Activated CD4-positive, alpha-beta memory T cell treated with anti-CD3 and anti-CD28 coated beads, Interleukin-2, amount 10 ng/mL, durations not matched to agents 7 days and 5 days (primary cell): ENCODE measurements around the gene UBXN2A. TPM values are rescaled to one million over a fixed set of nuclear protein-coding genes. Genes with fewer than 3 reads are reported as not detected.
A peak's percentile ranks its signal among the peaks of the same experiment; 100 is the strongest.

Experiments
- CTCF ChIA-PET: fragments of 350-600 bp; sonication (Branson Sonifier 250); formaldehyde crosslinking; loops from one replicate; lab custom pipeline; 2021; ENCODE audit warnings: antibody characterized with exemption, inconsistent platforms; lab: Charles Lee
- POLR2A ChIA-PET: fragments of 350-600 bp; sonication (Branson Sonifier 250); formaldehyde crosslinking; loops from one replicate; lab custom pipeline; 2021; ENCODE audit warnings: antibody characterized with exemption; lab: Charles Lee
- DNase-seq: peaks from one replicate; pipeline ENCODE4 v3.0.0-alpha.2; 2020
- H3K27ac Mint-ChIP-seq: one replicate; pipeline ENCODE4 v1.8.0; 2021; ENCODE audit warnings: mild to moderate bottlenecking, mixed read lengths
- H3K27me3 Mint-ChIP-seq: one replicate; pipeline ENCODE4 v1.8.0; 2021; ENCODE audit warnings: mixed read lengths
- H3K36me3 Mint-ChIP-seq: one replicate; pipeline ENCODE4 v1.8.0; 2021; ENCODE audit warnings: low read depth, mixed read lengths
- H3K4me1 Mint-ChIP-seq: one replicate; pipeline ENCODE4 v1.8.0; 2021; ENCODE audit warnings: mixed read lengths
- H3K4me3 Mint-ChIP-seq: one replicate; pipeline ENCODE4 v1.8.0; 2021; ENCODE audit warnings: mild to moderate bottlenecking, mixed read lengths
- H3K9me3 Mint-ChIP-seq: one replicate; pipeline ENCODE4 v1.8.0; 2021; ENCODE audit warnings: mixed read lengths
- total RNA-seq, 2 experiments: library from RNA; stranded (reverse); gene quantifications; one replicate each; pipeline ENCODE4 v1.2.3, GENCODE V29; 2021

Gene UBXN2A
- total RNA-seq, 2 experiments from 2014 or later, result 11.5 to 12.3 TPM

- peaks cover 6% of the 10 kb centered on the region for H3K36me3 Mint-ChIP-seq
- no peak for DNase-seq
- H3K27me3 Mint-ChIP-seq, result peaks cover 2% of the 10 kb centered on the region
- H3K9me3 Mint-ChIP-seq, result no peaks in the 10 kb centered on the region
- ChIA-PET CTCF (interaction anchor here (1.0 to 2.3 kb wide), 4 partner anchors 31 to 221 kb away, joined by 3 to 20 read pairs (median 3); partner anchors contain the start of genes ATAD2B and SF3B6), POLR2A (interaction anchor here (1.2 to 1.8 kb wide), 2 partner anchors 31 kb away, joined by 3 to 34 read pairs; partner anchors contain the start of gene SF3B6)
- H3K27ac Mint-ChIP-seq, result no peak overlapping the region
- peaks cover 41% of the 10 kb centered on the region for H3K4me1 Mint-ChIP-seq
- peak overlapping the region; percentile 96 for H3K4me3 Mint-ChIP-seq
Observed at GRCh38 chr2:24045511-24046508, 105.5 kb downstream of the UBXN2A start.

- Mint-ChIP-seq H3K9me3 (no peaks in the 10 kb centered on the region), H3K4me3 (peak overlapping the region; percentile 96), H3K27ac (no peak overlapping the region), H3K36me3 (peaks cover 6% of the 10 kb centered on the region), H3K4me1 (peaks cover 41% of the 10 kb centered on the region), H3K27me3 (peaks cover 2% of the 10 kb centered on the region)
- CTCF ChIA-PET, result interaction anchor here (1.0 to 2.3 kb wide), 4 partner anchors 14 to 222 kb away, joined by 3 to 20 read pairs (median 15); partner anchors contain the start of genes ATAD2B and TP53I3
- DNase-seq, result no peak
- POLR2A ChIA-PET, result interaction anchor here (1.3 to 3.3 kb wide), 8 partner anchors 17 to 222 kb away, joined by 3 to 35 read pairs (median 8); partner anchors contain the start of genes ATAD2B, SF3B6, TP53I3 and UBXN2A
Observed at GRCh38 chr2:24046599-24046929, 106.3 kb downstream of the UBXN2A start.

GRCh38 chr2:24046930-24047702 lies 106.9 kb downstream of the UBXN2A start, which contains the start of gene WDCP:
WDCP (minus strand) TSS chr2:24047391; CDS start chr2:24039494, 7,897 bp downstream.
- Mint-ChIP-seq H3K9me3 (no peaks in the 10 kb centered on the region), H3K27ac (peak within 1 kb of the TSS; percentile 85), H3K4me3 (peak within 1 kb of the TSS; percentile 96), H3K27me3 (peaks cover 2% of the 10 kb centered on the region), H3K36me3 (peaks cover 6% of the 10 kb centered on the region), H3K4me1 (peaks cover 41% of the 10 kb centered on the region)
- CTCF ChIA-PET, result interaction anchor here (0.5 to 2.3 kb wide), 8 partner anchors 14 to 222 kb away, joined by 3 to 20 read pairs (median 4); partner anchors contain the start of genes ATAD2B and TP53I3
- peak; percentile 96 for DNase-seq
- POLR2A ChIA-PET, result interaction anchor here (0.7 to 3.3 kb wide), 14 partner anchors 10 to 222 kb away, joined by 3 to 35 read pairs (median 4); partner anchors contain the start of genes ATAD2B, PFN4, SF3B6 and TP53I3

GRCh38 chr2:24047703-24048033 lies 107.4 kb downstream of the UBXN2A start:
- DNase-seq, result no peak
- Mint-ChIP-seq H3K4me3 (peak overlapping the region; percentile 96), H3K27me3 (peaks cover 2% of the 10 kb centered on the region), H3K36me3 (peaks cover 6% of the 10 kb centered on the region), H3K4me1 (peaks cover 41% of the 10 kb centered on the region), H3K27ac (peak overlapping the region; percentile 85), H3K9me3 (no peaks in the 10 kb centered on the region)
- CTCF ChIA-PET, result interaction anchor here (0.5 to 2.3 kb wide), 8 partner anchors 13 to 531 kb away, joined by 3 to 20 read pairs (median 4); partner anchors contain the start of genes ATAD2B and TP53I3
- POLR2A ChIA-PET, result interaction anchor here (0.7 to 3.3 kb wide), 13 partner anchors 9 to 223 kb away, joined by 3 to 35 read pairs (median 4); partner anchors contain the start of genes ATAD2B, SF3B6, TP53I3 and UBXN2A

- no peak for DNase-seq
- POLR2A ChIA-PET, result interaction anchor here (1.2 to 3.3 kb wide), 3 partner anchors 28 to 122 kb away, joined by 4 to 35 read pairs (median 14); partner anchors contain the start of genes ATAD2B, PFN4 and SF3B6
Observed at GRCh38 chr2:24048769-24049484, 108.7 kb downstream of the UBXN2A start.

GRCh38 chr2:24049485-24050021 lies 109.3 kb downstream of the UBXN2A start, which contains the start of gene FKBP1B:
FKBP1B (plus strand) TSS chr2:24049741; CDS start chr2:24049850, 109 bp downstream.
- ChIA-PET CTCF (interaction anchor here (0.6 to 2.6 kb wide), 5 partner anchors 10 to 122 kb away, joined by 3 to 14 read pairs (median 7); partner anchors contain the start of genes ATAD2B and TP53I3), POLR2A (interaction anchor here (0.7 to 3.3 kb wide), 5 partner anchors 27 to 123 kb away, joined by 3 to 35 read pairs (median 6); partner anchors contain the start of genes ATAD2B, PFN4 and SF3B6)
- Mint-ChIP-seq H3K9me3 (no peaks in the 10 kb centered on the region), H3K36me3 (peaks cover 3% of the 10 kb centered on the region), H3K4me1 (peaks cover 38% of the 10 kb centered on the region), H3K27ac (peak within 1 kb of the TSS; percentile 19), H3K4me3 (no peak within 1 kb of the TSS), H3K27me3 (peaks cover 2% of the 10 kb centered on the region)
- DNase-seq, result peak; percentile 74

More at GRCh38 chr2:24048769-24049484, 108.7 kb downstream of the UBXN2A start:
- peaks cover 2% of the 10 kb centered on the region for H3K27me3 Mint-ChIP-seq
- CTCF ChIA-PET, result interaction anchor here (0.6 to 1.3 kb wide), 4 partner anchors 30 to 122 kb away, joined by 3 to 7 read pairs (median 3); partner anchors contain the start of gene ATAD2B
- peaks cover 38% of the 10 kb centered on the region for H3K4me1 Mint-ChIP-seq
- peak overlapping the region; percentile 19 for H3K27ac Mint-ChIP-seq
- H3K36me3 Mint-ChIP-seq, result peaks cover 3% of the 10 kb centered on the region
- no peak overlapping the region for H3K4me3 Mint-ChIP-seq
- H3K9me3 Mint-ChIP-seq, result no peaks in the 10 kb centered on the region

GRCh38 chr2:24050041-24050979 lies 110.0 kb downstream of the UBXN2A start:
- H3K36me3 Mint-ChIP-seq, result peaks cover 3% of the 10 kb centered on the region
- ChIA-PET POLR2A (interaction anchor here (0.7 to 1.5 kb wide), 3 partner anchors 29 to 124 kb away, joined by 3 to 6 read pairs (median 3); partner anchors contain the start of gene ATAD2B), CTCF (interaction anchor here (1.3 to 2.6 kb wide), 3 partner anchors 10 to 34 kb away, joined by 3 to 14 read pairs (median 7); partner anchors contain the start of gene TP53I3)
- no peaks in the 10 kb centered on the region for H3K9me3 Mint-ChIP-seq
- peak; percentile 20 for DNase-seq
- H3K4me1 Mint-ChIP-seq, result peaks cover 34% of the 10 kb centered on the region
- peaks cover 2% of the 10 kb centered on the region for H3K27me3 Mint-ChIP-seq
- no peak overlapping the region for H3K27ac Mint-ChIP-seq
- H3K4me3 Mint-ChIP-seq, result no peak overlapping the region

- peaks cover 3% of the 10 kb centered on the region for H3K36me3 Mint-ChIP-seq
Observed at GRCh38 chr2:24051833-24052232, 111.6 kb downstream of the UBXN2A start.

GRCh38 chr2:24052951-24053350 lies 112.7 kb downstream of the UBXN2A start:
- Mint-ChIP-seq H3K27me3 (peaks cover 2% of the 10 kb centered on the region), H3K36me3 (no peaks in the 10 kb centered on the region), H3K4me1 (peaks cover 10% of the 10 kb centered on the region), H3K27ac (no peak overlapping the region), H3K9me3 (no peaks in the 10 kb centered on the region), H3K4me3 (no peak overlapping the region)
- ChIA-PET CTCF (interaction anchor here (0.6 to 1.6 kb wide), 2 partner anchors 12 to 126 kb away, joined by 3 to 8 read pairs; partner anchors contain the start of gene ATAD2B), POLR2A (interaction anchor here (1.0 to 1.5 kb wide), 2 partner anchors 113 to 126 kb away, joined by 3 read pairs; partner anchors contain the start of genes ATAD2B and UBXN2A)
- no peak for DNase-seq

More at GRCh38 chr2:24051833-24052232, 111.6 kb downstream of the UBXN2A start:
- no peak for DNase-seq
- H3K4me1 Mint-ChIP-seq, result peaks cover 21% of the 10 kb centered on the region
- H3K9me3 Mint-ChIP-seq, result no peaks in the 10 kb centered on the region
- no peak overlapping the region for H3K4me3 Mint-ChIP-seq
- CTCF ChIA-PET, result interaction anchor here (2.1 to 2.6 kb wide), 2 partner anchors 8 to 32 kb away, joined by 7 to 14 read pairs; partner anchors contain the start of gene TP53I3
- H3K27me3 Mint-ChIP-seq, result peaks cover 2% of the 10 kb centered on the region
- no peak overlapping the region for H3K27ac Mint-ChIP-seq
- POLR2A ChIA-PET, result interaction anchor here (0.9 to 1.5 kb wide), 3 partner anchors 25 to 125 kb away, joined by 3 read pairs; partner anchors contain the start of genes ATAD2B and SF3B6
